OCI-LY1 (cell line): ENCODE data around the gene NPB.

Source experiments
- H2AFZ ChIP-seq: fragments of 200-600 bp; sonication (generic), shearing (Covaris generic); 2 replicates; pipeline ENCODE4 v1.6.0; 2014; ENCODE audit warnings: antibody characterized with exemption, mild to moderate bottlenecking, low read length
- H3F3A ChIP-seq: fragments of 200-600 bp; sonication (generic), shearing (Covaris generic); 2 replicates; pipeline ENCODE4 v1.6.0; 2014; ENCODE audit warnings: mild to moderate bottlenecking, antibody characterized with exemption, low read length, moderate library complexity; ENCODE audit not compliant: insufficient read depth
- H3K27ac ChIP-seq: fragments of 200-600 bp; sonication (generic); 2 replicates; pipeline ENCODE4 v1.5.1; 2014; ENCODE audit warnings: low read length, mixed run types, mild to moderate bottlenecking, low read depth; ENCODE audit not compliant: poor library complexity, severe bottlenecking
- H3K27me3 ChIP-seq: fragments of 200-600 bp; sonication (generic); 2 replicates; pipeline ENCODE4 v1.6.0; 2014; ENCODE audit warnings: antibody characterized with exemption, mild to moderate bottlenecking, low read length, moderate library complexity; ENCODE audit not compliant: insufficient read depth
- H3K36me3 ChIP-seq: fragments of 200-600 bp; sonication (generic); 2 replicates; pipeline ENCODE4 v1.6.1; 2014; ENCODE audit warnings: mild to moderate bottlenecking, antibody characterized with exemption, low read length, moderate library complexity, mixed read lengths; ENCODE audit not compliant: insufficient read depth
- H3K4me1 ChIP-seq: fragments of 200-600 bp; sonication (generic); 2 replicates; pipeline ENCODE4 v1.5.1; 2014; ENCODE audit warnings: mild to moderate bottlenecking, low read length, moderate library complexity; ENCODE audit not compliant: insufficient read depth, severe bottlenecking
- H3K4me2 ChIP-seq: fragments of 200-600 bp; sonication (generic), shearing (Covaris generic); 2 replicates; pipeline ENCODE4 v1.6.1; 2014; ENCODE audit warnings: low read length
- H3K4me3 ChIP-seq: fragments of 200-600 bp; sonication (generic); 2 replicates; pipeline ENCODE4 v1.5.1; 2014; ENCODE audit warnings: low read length, low read depth, mild to moderate bottlenecking, mixed read lengths; ENCODE audit not compliant: poor library complexity, severe bottlenecking
- H3K79me2 ChIP-seq: fragments of 200-600 bp; shearing (Covaris generic); 2 replicates; pipeline ENCODE4 v1.6.1; 2016; ENCODE audit warnings: mixed run types, low read length, mixed read lengths; ENCODE audit not compliant: insufficient read depth
- H3K9ac ChIP-seq: fragments of 200-600 bp; sonication (generic), shearing (Covaris generic); 2 replicates; pipeline ENCODE4 v1.6.1; 2014; ENCODE audit warnings: mild to moderate bottlenecking, low read length, mixed read lengths
- H3K9me2 ChIP-seq: fragments of 200-600 bp; sonication (generic), shearing (Covaris generic); 2 replicates; pipeline ENCODE4 v1.6.1; 2014; ENCODE audit warnings: low read depth, mild to moderate bottlenecking, low read length, mixed read lengths
- H3K9me3 ChIP-seq: fragments of 200-600 bp; shearing (Covaris generic); 2 replicates; pipeline ENCODE4 v1.6.1; 2014; ENCODE audit warnings: low read length, mixed read lengths
- H4K20me1 ChIP-seq: fragments of 200-600 bp; sonication (generic), shearing (Covaris generic); 2 replicates; pipeline ENCODE4 v1.6.0; 2016; ENCODE audit warnings: mild to moderate bottlenecking, low read length; ENCODE audit not compliant: insufficient read depth
- EZH2 ChIP-seq: fragments of 200-600 bp; sonication (generic), shearing (Covaris generic); IDR thresholded peaks from 2 replicates; pipeline ENCODE4 v1.8.0; 2017; ENCODE audit warnings: borderline replicate concordance, mixed run types, mild to moderate bottlenecking, antibody characterized with exemption, low read length, moderate library complexity, mixed read lengths
- TF ChIP-seq, protein P1 (sequence below): fragments of 200-600 bp; sonication (generic), shearing (Covaris generic); IDR thresholded peaks from 2 replicates; pipeline ENCODE4 v1.5.1; 2017; ENCODE audit warnings: mild to moderate bottlenecking, antibody characterized with exemption, low read length, moderate library complexity, mixed read lengths

Gene NPB

GRCh38 chr17:81867991-81868673 lies 33.9 kb upstream of the NPB start:
- Histone ChIP-seq H3K36me3 (peaks cover 57% of the 10 kb centered on the region), H3F3A (no peaks in the 10 kb centered on the region), H4K20me1 (no peaks in the 10 kb centered on the region), H3K9me2 (no peaks in the 10 kb centered on the region), H3K4me2 (peak overlapping the region; percentile 12; the same call in 1 of the 2 replicates), H3K27ac (peak overlapping the region; percentile 81), H3K27me3 (no peaks in the 10 kb centered on the region), H3K9ac (peak overlapping the region; percentile 31; the same call in 1 of the 2 replicates), H3K79me2 (peaks cover 5% of the 10 kb centered on the region; the same call in 1 of the 2 replicates), H3K4me1 (peaks cover 69% of the 10 kb centered on the region), H2AFZ (no peak overlapping the region), H3K9me3 (no peaks in the 10 kb centered on the region), H3K4me3 (no peak overlapping the region)
- TF ChIP-seq EZH2: no peak
- TF ChIP-seq, protein P1, sequence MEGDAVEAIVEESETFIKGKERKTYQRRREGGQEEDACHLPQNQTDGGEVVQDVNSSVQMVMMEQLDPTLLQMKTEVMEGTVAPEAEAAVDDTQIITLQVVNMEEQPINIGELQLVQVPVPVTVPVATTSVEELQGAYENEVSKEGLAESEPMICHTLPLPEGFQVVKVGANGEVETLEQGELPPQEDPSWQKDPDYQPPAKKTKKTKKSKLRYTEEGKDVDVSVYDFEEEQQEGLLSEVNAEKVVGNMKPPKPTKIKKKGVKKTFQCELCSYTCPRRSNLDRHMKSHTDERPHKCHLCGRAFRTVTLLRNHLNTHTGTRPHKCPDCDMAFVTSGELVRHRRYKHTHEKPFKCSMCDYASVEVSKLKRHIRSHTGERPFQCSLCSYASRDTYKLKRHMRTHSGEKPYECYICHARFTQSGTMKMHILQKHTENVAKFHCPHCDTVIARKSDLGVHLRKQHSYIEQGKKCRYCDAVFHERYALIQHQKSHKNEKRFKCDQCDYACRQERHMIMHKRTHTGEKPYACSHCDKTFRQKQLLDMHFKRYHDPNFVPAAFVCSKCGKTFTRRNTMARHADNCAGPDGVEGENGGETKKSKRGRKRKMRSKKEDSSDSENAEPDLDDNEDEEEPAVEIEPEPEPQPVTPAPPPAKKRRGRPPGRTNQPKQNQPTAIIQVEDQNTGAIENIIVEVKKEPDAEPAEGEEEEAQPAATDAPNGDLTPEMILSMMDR: no peak

GRCh38 chr17:81868674-81869220 lies 33.3 kb upstream of the NPB start:
- Histone ChIP-seq H3K36me3 (peaks cover 51% of the 10 kb centered on the region), H3K27me3 (no peaks in the 10 kb centered on the region), H3K4me2 (peak overlapping the region; percentile 86), H3K4me3 (peak overlapping the region; percentile 98), H3K4me1 (peaks cover 72% of the 10 kb centered on the region), H3K27ac (peak overlapping the region; percentile 81), H3K9me2 (no peaks in the 10 kb centered on the region), H3K9me3 (no peaks in the 10 kb centered on the region), H4K20me1 (no peaks in the 10 kb centered on the region), H2AFZ (no peak overlapping the region), H3F3A (no peaks in the 10 kb centered on the region), H3K79me2 (peaks cover 5% of the 10 kb centered on the region; the same call in 1 of the 2 replicates), H3K9ac (peak overlapping the region; percentile 7; the same call in 1 of the 2 replicates)
- TF ChIP-seq EZH2: no peak
- TF ChIP-seq, protein P1: no peak

GRCh38 chr17:81869221-81870130 lies 32.6 kb upstream of the NPB start:
- TF ChIP-seq, protein P1: peak; percentile 81
- TF ChIP-seq EZH2: no peak
- Histone ChIP-seq H3F3A (no peaks in the 10 kb centered on the region), H4K20me1 (no peaks in the 10 kb centered on the region), H3K4me2 (peak overlapping the region; percentile 86), H3K4me1 (peaks cover 73% of the 10 kb centered on the region), H3K36me3 (peaks cover 48% of the 10 kb centered on the region), H3K9me2 (no peaks in the 10 kb centered on the region), H3K27ac (peak overlapping the region; percentile 84), H3K27me3 (no peaks in the 10 kb centered on the region), H3K9ac (peak overlapping the region; percentile 97), H3K9me3 (no peaks in the 10 kb centered on the region), H3K4me3 (peak overlapping the region; percentile 98), H3K79me2 (peaks cover 5% of the 10 kb centered on the region; the same call in 1 of the 2 replicates), H2AFZ (no peak overlapping the region)
